ENCODE results near the gene FAM174B.

FAM174B gene

GRCh38 chr15:92655178-92655995 is at the start of gene FAM174B:
TSS of gene FAM174B (minus strand) at chr15:92655775.
- no peak for DNase-seq

DNA sequence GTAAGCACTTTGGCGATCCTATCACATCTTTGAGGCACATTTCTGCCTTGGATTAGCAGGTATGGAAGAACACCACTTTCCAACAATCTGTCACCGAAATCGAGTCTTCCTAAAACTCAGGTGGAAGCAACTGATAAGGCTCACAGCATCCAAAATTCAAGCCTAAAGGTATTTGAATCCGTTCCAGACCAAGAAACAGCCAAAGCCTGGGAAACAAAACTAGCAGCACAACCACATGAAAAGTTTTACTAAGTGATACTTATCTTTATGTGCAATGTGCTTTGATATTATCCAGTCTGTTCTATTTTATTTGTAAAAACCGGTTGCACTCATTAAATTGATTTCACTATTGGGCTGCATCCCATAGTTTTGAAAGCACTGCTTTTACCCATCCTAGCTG is 40.5 kb upstream of the FAM174B start:
- no peak for DNase-seq

GRCh38 chr15:92693691-92694331 is 38.2 kb upstream of the FAM174B start:
- DNase-seq, result no peak

DNA sequence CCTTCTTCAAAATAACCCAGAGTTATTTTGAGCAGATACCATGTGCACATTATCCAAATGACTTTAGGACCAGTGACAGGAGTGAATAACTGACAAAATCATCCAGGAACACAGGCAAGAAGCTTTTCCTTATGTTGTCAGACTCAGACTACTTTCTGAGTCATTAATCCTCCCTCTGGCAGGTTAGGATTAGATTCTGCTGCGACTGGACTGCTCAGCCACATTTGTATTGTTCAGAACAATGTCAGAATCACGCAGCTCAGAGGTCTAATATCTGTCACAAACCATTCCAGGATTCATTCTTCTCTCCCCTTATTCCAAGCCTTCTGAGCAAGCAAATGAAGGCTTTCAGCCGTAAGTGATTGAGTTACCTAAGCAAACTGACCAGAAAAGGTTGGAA is 34.8 kb upstream of the FAM174B start:
- no peak for DNase-seq

DNA sequence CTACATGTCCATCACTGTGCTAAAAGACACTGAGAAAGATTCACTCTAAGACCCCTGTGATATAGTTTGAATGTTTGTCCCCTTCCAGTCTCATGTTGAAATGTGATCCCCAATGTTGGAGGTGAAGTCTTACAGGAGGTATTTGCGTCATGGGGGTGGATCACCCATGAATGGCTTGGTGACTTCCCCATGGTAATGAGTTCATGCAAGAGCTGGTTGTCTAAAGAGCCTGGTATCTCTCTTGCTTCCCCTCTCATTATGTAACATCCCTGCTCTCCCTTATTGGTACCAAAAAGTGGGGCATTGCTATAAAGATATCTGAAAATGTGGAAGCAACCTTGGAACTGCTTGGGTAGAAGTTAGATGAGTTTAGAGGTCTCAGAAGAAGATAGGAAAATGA is 32.2 kb upstream of the FAM174B start:
- DNase-seq, result no peak

- DNase-seq, result no peak
Observed at GRCh38 chr15:92687195-92687602, 31.6 kb upstream of the FAM174B start.

GRCh38 chr15:92683511-92683834 is 27.9 kb upstream of the FAM174B start:
- no peak for DNase-seq

- DNase-seq, result no peak
Observed at GRCh38 chr15:92682741-92683510, 27.4 kb upstream of the FAM174B start.

- peak; percentile 10 for DNase-seq
Observed at GRCh38 chr15:92681141-92681631, 25.6 kb upstream of the FAM174B start.

- no peak for DNase-seq
Observed at GRCh38 chr15:92677999-92678398, 22.4 kb upstream of the FAM174B start.

GRCh38 chr15:92676561-92676960 is 21.0 kb upstream of the FAM174B start:
- DNase-seq, result no peak

DNA sequence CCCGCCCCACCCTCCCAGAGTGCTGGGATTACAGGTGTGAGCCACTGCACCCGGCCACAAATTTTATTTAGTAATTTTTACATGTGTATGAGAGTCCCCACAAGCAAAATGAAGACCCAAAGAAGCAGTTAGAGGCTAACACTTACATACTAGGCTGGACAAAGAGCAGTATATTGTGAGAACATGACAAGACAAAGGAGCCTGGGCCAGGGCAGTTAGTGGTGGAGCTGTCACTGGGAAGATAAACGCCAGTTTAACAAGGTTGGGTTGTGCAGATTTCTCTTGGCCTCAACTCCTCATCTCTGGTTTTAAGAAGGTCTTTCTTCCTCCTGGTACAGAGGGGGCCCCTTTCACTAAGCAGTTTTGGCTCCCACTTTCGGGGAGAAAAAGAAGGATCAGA is 19.9 kb upstream of the FAM174B start:
- DNase-seq, result no peak

DNA sequence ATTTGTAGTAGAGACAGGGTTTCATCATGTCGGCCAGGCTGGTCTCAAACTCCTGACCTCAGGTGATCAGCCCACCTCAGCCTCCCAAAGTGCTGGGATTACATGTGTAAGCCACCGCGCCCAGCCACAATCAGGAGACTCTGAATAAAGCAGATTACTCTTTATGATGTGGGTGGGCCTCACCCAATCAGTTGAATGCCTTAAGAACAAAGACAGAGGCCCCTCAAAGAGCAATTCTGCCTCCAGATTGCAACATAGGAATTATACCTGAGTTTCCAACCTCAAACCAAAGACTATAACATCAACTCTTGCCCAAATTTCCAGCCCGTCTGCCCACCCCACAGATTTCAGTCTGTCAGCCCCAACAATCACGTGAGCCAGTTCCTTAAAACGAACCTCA is 18.8 kb upstream of the FAM174B start:
- DNase-seq, result no peak

DNA sequence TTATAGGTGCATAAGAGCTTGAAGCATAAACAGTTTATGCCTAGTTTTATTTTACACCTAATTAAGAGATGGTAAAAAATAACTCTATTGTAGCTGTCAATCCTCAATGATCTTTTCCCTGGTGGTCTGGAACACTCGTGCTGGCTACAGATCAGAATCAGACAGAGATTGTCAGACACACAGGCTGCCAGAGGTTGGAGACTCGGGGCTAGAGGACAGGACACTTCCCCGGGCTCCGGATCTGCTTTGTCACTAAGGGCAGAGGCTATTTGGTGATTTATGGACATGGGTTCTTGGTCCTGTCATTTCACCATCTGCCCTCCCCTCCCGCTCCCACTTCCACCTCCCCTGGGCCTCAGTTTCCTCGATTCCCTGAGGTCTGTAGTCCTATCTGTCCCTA is 16.5 kb upstream of the FAM174B start:
- no peak for DNase-seq

GRCh38 chr15:92671406-92671805 is 15.8 kb upstream of the FAM174B start:
- no peak for DNase-seq

DNA sequence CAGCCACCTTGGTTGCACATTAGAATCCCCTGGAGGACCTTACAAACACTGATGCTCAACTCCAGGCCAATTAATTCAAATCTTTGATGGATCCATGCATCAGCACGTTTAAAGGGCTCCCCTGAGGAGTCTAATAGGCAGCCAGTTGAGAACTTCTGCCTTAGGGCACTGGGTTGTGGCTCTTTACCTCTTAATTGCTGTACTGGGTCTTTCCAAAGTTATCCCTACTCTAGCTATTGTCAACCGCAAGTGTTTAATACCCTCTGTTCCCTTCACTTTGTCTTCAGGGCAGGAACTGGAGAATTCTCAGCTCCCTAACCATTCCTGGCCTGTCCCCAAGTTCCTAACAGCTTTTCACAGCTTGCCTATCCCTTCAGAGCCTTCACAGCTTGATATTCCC is 15.0 kb upstream of the FAM174B start:
- DNase-seq, result no peak

DNA sequence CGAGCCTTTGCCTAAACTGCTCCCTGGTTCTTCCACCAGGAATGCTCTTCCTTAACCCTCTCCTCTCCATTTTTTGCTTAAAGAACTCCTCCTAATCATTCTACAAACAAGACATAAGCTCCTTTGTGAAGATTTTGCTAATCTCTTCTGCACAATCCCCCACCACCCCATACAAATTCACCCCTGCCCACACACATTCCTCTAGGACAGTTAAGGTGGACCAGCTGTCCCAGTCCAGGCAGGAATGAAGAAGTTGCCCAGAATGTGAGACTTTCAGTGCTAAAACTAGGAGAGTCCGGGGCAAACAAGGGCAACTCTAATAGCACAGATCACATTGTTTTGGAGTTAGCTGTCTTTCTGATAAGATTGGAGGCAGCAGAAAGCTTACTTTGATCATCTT is 13.9 kb upstream of the FAM174B start:
- DNase-seq, result no peak

DNA sequence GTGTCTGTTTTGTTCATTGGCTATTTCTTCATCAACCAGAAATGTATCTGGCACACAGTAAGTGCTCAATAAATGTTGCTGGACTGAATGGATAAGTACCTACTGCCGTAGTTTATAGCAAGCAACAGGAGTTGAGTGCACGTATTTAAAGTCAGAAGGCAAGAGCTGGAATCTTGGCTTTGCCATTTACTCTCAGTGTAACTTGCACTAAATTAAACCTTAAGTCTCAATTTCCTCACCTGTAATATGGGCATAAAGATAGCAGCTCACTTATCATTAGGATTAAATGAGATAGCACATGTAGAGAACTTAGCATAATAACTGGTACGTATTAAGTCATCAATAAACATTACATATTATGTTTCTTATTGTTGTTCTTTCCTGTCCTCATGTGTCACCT is 13.0 kb upstream of the FAM174B start:
- DNase-seq, result no peak

DNA sequence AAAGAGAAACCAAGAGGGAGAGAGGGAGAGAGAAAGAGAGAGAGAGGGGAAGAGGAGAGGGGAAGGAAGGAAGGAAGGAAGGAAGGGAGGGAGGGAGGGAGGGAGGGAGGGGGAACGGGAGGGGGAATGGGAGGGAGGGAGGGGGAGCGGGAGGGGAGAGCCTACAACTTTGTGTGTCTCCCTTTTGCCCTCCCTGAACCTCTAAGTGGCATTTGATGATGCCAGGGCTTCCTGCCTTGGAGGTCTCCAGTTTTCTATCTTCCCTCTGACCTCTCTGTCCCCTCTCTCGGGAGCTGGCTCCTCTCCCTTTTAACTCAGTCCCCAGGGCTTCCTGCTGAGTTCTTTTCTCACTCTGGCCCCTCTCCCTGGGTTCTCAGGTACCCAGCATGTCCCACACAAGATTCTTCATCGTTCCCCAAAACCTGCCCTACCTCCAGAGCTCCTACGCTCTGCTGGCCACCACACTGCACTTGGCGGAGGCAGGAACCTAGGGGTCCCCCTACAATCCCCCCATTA is 12.5 kb upstream of the FAM174B start:
- no peak for DNase-seq

- DNase-seq, result no peak
Observed at GRCh38 chr15:92667287-92667904, 11.8 kb upstream of the FAM174B start.

GRCh38 chr15:92666780-92667179 is 11.2 kb upstream of the FAM174B start:
- no peak for DNase-seq

DNA sequence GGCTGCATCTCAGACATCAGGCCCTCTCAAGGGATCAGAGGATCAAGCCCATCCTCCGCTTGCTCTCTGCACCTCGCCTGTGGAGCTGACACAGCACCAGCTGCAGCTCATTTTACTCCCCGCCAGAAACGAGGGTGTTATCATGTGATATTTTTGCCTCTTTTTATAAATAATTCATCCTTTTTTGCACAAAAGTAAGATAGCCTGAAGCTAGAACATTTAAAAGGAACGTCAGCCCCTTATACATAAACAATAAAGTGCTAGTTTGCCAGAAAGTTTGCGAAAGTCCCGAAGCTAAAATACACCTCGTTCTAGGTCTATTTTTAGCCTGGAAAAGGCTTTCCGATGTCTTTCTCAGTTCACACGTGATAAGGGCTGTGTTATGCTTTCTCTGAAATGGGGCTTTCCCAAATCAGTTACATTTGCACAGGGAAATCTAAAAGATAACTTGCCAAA is 9.6 kb upstream of the FAM174B start:
- no peak for DNase-seq

Measured in amniotic stem cell (primary cell).